Measurements from ENCODE around the gene GOPC.
"Not testable (repeated sequence)": the region's sequence is repeated elsewhere in the genome, so short reads cannot be mapped to it uniquely, and the experiment has no call there.

The GOPC gene

DNA sequence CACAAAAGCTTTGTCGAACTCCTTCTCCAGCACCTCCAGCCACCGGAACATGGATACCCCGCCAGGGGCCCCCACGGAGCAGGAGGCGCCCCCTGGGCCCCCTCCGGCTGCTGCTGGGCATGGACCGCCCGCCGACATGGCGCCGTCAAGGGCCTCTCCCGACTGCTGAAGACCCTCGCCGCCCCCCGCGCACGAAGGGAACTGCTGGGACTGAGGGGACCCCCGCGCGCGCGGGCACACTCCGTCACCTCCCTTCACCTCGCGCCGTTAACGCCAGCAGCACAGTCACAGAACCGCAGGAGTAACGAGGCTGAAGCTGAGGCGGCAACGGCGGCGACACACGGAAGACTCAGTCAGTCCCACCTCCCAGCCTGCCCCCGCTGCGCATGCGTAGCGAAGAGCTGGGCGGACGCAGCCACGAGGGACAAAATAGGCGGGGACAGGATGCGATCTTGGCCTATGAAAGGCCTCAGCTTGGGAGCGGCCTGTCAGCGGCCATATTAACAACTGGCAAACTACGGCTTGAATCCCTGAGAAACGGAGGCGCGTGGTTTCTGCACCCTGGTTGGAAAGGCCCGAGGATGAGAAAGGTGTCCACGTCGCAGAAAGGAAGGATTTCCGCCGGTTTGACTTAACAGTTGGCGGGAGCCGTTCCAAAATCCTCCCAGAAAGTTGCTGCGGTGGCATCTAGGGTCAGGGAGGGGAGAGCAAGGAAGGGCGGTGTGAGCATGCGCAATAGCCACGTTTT, at the start of gene GOPC:
Gene GOPC (minus strand): TSS at position 361 of the 748 bp plus-strand sequence. CDS start 223 bp downstream, at position 138.
- DNase-seq = peak; percentile 82

DNA sequence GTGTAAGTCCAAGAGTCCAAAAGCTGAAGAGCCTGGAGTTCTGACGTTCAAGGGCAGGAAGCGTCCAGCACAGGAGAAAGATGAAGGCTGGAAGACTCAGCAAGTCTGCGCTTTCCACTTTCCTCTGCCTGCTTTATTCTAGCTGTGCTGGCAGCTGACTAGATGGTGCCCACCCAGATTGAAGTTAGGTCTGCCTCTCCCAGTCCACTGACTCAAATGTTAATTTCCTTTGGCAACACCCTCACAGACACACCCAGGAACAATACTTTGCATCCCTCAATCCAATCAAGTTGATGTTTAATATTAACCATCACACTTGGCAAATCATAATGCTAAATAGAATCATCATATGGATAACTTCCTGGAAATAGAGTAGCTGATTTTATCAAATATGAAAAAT, 49.7 kb upstream of the GOPC start:
- DNase-seq = not testable (repeated sequence)

DNA sequence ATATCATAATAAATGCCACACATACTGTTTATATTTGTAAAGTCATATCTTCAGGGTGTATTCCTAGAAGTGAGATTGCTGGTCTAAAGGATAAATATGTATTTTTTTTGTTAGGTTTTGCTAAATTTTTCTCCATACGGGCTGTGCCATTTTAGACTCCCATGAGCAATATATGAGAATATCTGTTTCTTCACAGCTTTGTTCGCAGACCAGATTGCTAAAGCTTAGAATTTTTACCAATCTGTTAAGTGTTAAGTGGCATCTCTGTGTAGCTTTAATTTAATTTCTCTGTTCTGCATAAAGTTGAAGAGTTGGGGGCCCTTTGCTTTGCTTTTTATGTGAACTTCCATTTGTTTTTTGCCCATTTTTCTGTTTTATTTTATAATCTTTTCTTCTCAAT, 40.7 kb upstream of the GOPC start:
- DNase-seq = no peak

DNA sequence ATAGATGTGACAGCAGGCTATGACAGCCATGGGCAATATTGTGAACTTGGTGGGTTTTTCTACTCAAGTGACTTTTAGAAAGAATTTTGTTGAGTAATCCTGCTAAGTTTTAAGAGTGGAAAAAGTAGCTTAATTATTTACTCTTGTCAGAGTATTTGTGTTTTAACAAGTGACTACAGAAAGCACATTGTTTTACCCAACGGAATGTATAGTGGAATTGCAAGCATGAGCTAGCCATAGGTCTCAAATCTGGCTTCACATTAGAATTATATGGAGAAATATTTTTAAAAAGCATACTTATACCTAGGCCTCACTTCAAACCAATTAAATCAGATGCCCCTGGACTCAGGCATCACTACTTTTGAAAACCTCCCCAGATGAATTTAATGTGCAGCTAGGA, 35.5 kb upstream of the GOPC start:
- no peak for DNase-seq

DNA sequence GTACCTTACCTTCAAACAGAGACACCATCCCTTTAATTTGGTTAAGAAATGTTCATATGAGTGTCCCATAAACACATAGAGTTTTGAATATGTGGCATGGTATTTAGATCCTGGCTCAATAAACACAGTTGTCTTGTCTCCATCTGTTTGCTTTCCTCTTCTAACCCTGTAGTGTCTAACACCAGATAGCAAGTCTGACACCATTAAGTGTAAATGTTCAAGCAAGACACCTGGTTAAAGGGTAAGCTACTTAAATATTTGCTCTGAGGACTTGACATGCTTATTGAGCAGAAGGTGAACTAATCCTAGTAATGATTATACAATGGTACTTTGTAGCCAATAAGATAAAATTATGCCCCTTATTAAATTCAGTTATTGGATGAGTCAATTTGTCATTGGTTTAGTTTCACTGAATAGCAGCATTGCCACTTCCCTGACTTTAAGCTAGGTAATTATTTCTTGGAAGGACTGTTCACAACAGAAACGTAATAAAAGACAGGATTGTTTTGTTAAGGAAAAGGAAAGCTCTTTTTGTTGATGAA, 26.9 kb upstream of the GOPC start:
- no peak for DNase-seq

DNA sequence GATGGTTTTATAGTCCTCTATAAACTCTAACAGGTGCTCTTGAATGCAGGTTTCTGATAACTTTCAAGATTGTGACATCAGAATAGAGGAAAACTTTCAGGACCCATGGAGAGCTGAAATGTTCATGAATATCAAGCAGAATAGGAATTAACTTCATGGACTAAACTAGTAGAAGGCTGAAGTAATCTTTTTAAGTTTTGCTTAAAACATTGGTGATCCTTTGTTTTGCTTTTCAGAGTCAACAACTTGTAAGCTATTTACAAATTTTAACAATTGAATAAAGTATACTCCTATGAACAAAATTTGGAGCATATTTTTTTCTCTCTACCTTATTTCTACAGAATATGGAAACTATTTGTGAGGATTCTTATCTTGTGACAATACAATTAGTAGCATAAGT, 25.2 kb upstream of the GOPC start:
- no peak for DNase-seq

DNA sequence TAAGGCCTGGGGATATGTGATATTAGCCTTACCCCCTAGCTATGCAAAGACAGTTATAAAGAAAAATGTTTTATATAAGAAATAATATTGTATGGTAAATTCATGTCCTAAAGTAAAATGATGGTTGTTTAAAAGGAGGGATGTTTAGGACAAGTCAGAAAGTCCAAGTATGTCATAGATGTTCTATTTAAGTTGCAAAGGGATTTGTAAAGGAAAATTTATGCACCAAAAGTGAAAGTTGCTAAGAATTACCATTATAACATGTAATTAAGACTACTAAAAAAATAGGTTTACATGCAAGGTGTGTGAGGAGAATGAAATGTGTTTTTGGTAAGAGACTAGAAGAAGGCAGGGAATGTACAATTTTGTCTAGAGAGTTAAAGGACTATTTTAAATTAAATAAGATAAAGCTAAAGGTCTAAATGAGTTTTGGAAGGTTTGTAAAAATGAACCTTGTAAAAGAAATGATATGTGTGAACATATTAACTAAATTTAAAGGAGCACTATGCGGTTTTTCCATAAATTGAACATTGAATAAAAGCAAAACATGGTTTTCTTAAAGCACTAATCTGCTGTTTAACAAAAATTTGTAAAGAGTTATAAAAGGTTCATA, 22.7 kb upstream of the GOPC start:
- no peak for DNase-seq

DNA sequence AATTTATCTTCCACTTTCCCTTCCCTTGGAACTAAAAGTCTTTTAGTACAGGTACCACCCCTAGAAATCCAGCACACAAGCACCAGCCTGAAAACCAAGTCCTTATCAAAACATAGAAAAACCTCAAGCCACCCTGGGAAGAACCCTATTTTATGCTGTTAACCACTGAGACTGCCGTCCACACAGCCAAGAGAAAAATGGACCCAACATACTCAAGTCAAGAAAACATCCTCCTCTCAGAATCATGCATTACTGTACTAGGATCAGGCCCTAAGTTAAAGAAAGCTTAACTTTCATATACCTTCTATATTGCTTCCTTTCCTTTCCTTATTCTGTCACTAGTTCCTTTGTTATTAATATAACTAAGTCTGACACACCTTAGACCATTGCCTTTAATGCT, 16.9 kb upstream of the GOPC start:
- no peak for DNase-seq

DNA sequence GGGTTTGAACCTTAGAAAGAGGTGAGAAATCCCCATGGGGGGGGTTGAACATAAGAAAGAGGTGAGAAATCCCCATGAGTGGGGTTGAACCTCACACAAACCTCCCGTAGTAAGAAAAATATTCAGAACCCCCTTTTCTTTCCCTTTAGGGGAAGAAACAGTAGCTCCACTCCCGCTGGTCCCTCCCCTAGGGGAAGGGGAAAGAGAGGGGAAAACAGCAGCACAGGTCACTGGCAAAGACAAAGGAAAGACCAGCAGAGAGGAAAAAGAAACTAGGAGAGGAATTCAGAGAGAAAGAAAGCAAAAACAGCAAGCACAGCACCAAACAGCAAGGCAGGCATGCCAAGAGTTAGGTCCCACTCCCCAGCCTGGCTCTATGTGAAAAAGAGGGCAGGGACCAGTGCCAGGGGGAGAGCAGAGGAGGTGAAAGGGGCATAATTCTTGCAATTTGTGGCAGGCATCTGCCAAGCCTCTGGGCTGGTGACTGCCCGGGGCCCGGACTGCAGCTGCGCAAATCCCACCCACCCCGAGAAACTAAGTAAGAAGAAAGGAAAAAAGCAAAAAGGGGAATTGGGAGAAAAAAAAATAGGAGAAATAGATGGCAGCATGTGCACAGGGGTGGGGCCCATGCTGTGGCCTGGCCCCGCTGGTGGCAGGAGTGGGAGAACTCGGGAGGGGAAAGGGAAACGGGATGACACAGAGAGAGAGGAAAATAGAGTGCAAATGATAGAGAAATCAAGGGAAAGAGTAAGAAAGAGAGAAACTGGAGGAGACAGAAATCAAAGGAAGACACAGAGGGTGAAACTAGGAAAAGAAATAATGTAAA, 15.1 kb upstream of the GOPC start:
- DNase-seq = no peak

DNA sequence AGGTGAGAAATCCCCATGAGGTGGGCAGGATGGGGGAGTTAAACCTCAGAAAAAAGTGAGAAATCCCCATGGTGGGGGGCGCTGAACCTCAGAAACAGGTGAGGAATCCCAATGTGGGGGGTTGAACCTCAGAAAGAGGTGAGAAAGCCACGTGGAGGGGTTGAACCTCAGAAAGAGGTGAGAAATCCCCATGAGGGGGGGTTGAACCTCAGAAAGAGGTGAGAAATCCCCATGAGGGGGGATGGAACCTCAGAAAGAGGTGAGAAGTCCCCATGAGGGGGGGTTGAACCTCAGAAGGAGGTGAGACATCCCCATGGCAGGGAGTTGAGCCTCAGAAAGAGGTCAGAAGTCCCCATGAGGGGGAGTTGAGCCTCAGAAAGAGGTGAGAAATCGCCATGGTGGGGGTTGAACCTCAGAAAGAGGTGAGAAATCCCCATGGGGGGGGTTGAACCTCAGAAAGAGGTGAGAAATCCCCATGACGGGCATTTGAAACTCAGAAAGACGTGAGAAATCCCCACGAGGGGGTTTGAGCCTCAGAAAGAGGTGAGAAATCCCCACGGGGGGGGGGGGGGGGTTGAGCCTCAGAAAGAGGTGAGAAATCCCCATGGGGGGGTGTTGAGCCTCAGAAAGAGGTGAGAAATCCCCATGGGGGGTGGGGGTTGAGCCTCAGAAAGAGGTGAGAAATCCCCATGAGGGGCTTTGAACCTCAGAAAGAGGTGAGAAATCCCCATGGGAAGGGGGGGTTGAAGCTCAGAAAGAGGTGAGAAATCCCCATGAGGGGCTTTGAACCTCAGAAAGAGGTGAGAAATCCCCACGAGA, 14.3 kb upstream of the GOPC start:
- no peak for DNase-seq

DNA sequence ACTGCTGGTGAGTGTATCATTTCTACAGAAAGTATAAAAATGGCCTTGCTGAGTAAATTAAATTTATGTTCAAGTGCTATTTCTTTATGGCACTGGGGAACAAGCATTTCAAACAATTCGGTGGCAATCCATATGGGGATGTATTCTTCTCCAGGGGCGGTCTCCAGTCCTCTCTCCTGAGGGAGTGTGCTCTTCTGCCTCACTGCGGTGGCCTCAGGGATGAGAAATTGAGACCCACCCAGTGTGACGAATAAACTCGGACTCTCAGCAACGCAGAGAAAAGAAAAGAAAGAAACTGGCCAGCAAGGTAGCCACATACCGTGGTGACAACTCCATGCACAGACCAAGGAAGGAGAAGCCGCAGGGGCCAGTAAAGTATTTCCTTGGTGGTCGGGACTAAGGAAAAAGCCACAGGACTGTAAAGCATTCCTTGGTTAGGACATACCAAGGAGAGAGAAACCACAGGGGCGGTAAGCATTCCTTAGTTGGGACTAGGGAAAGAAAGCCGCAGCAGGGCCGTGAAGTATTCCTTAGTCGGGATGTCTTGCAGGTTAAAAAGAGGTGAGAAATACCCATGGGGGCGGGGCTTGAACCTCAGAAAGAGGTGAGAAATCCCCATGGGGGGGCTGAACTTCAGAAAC, 13.6 kb upstream of the GOPC start:
- DNase-seq = no peak

DNA sequence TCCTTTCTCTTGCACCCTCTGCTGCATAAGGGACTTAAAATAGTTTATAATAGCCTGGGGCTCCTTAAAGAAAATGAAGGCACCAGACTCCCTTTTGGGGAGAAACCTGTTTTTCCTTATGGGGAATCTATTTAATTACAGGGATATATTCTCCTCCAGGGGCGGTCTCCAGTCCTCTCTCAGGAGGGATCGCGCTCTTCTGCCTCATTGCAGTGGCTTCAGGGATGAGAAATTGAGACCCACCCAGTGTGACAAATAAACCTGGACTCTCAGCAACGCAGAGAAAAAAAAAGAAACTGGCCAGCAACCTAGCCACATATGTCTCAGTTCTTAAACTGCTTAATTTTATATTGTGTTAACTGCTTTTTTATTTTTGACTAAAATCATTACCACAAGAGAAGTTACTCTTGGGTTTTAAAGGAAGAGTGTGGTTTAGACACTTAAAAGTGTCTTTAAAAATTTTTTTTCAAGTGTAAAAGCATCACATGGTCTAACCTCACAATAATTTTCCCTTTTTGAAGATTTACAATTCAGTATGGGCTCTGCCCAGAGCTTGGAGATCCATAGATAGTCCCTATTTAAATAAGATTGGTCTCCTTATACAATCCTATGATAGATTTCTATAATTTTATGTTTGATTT, 11.7 kb upstream of the GOPC start:
- no peak for DNase-seq

DNA sequence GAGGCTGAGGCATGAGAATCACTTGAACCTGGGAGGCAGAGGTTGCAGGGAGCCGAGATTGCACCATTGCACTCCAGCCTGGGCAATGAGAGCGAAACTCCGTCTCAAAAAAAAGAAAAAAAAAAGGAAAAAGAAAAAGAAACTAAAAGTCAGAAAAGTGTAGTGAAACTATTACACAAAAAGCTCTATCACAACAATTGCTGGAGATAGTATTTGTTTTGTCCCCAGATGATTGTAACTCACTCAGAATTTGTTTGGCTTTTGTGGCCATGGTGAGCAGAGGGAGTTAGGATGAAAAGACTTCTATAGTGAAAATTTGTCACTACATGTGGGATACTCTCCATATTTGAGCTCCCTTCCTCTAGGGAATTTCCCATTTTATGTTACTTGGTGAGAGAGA, 5.2 kb upstream of the GOPC start:
- DNase-seq = no peak

DNA sequence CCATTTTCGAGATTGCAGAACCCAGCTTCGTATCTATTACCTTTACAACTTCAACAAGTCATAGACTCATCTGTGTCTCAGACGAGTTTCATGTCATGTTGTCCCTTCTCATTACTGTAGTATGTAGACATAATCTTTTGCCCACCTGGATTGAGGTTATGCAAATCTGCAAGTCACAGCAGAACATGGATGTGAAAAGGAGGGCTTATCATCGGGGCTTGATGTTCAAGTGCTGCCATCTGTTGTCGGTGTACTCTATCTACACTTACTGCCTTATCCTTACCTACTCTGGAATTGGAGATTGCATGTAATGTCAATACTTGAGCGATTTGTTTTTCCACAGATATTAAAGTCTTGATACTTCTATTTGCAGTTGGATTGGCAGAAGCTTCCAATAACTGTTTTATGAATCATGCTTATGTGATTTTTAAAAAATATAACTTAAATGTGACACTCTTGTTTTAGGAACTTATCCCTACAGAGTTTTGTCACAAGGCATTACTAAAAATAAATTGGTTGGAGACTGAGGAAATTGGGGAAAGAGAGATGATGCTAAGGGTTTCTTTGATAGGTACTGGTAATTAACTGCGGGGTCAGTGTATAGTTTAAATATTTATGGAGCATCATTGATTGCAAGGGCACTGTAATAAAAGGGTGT, 3.0 kb upstream of the GOPC start:
- peak; percentile 26 for DNase-seq

DNA sequence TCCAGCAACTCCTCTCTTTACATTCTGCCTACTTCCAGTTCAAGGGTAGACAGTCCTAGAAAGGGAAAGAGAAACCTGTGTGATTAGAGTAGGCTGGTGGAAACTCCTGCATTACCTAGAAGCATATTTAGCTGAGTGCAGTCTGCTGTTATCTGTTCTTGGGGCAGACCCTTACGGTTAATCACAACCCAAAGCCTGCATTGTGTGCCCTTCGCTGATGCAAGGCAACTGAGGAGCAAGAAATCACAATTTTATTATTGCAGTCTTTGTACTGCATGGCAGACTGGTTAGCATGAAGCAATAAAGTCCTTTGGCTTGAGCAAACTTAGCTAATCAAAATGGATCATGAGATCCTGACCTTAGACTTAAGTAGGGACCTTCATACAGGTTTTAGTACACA, 1.5 kb upstream of the GOPC start:
- DNase-seq = no peak

DNA sequence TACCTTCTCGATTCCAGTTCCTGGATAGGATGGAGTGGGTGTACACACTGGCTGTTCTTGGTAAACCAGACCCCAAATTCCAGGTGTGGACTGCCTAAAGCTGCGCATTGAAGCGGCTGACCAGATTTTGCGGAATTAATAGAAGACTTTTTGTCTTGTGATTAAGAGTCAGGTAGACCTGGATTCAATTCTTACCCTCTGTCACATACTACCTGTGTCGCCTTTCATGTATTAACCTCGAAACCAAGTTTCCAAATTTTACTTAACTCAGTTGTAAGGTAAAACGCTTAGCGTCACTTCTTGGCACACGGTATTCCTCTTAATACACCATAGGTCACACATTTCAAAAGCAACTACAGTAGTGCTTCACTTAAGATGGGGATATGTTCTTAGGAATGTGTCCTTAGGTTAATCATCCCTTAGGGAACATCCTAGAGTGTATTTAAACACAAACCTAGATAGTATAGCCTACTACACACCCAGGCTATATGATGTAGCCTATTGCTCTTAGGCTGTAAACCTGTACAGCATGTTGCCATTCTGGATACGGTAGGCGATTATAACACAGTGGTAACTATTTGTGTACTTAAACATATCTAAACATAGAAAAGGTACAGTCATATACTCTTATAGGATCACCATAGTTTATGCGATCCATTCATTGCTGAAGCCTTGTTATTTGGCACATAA, 733 bp upstream of the GOPC start:
- no peak for DNase-seq

DNA sequence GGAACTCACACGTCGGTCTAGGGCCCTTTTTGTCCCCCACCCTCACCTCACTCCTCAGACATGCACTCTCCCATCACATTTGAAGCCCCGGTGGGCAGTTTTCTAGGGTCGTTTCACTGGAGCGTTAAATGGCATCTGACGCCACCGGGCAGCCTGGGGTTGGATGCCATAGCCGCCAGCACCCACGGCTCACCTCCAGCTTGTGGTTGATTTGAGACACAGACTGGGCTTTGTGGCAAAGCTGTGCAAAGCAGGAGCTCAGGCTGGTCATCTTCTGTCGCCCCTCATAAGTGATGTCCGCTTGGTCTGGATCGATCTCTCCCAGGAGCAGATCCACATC, 530 bp downstream of the GOPC start:
- no peak for DNase-seq

DNA sequence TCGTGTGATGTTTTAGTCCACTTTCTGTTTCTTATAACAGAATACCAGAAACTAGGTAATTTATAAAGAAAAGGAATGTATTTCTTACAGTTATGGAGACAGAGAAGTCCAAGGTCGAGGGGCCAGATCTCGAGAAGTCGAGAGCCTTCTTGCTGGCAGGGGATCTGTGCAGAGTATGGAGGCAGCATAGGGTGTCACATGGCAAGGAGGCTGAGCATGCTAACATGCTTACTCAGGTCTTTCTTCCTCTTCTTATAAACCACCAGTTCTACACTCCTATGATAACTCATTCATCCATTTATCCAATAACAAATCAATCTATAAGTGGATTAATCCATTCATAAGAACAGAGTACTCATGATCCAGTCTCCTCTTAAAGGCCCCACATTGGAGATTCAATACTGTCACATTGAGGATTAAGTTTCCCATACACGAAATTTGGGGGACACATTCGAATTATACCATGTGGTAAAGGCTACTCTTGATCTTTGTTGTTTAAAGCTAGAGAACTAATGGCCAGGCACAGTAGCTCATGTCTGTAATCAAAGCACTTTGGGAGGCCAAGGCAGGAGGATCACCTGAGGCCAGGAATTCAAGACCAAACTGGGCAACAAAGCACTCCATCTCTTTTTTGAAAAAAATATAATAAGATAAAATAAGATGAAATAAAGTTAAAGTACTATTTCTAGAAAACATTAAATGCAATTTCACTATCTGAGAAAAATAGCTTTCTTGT, 2.1 kb downstream of the GOPC start:
- DNase-seq = no peak

DNA sequence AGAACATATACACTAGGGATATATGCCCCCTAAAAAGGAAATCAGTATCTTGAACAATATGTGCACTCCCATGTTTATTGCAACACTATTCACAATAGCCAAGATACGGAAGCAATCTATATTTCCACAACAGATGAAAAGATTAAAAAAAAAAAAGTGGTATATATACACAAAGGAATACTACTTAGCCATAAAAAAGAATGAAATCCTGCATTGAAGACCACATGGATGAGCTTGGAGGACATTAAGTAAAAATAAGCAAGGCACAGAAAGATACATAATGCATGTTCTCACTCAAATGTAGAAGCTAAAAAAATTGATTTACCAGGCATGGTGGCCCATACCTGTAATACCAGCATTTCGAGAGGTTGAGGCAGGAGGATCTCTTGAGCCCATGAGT, 4.6 kb downstream of the GOPC start:
- DNase-seq = no peak

Measured in NCI-H1417 treated with DMSO at 0.1 percent for 48 hours (cell line).